Stimulated activated CD4-positive, alpha-beta T cell treated with anti-CD3 and anti-CD28 coated beads, Interleukin-15, amount 100 ng/mL, for 48 hours (primary cell): ENCODE results near the gene RAVER2.
"Not testable (repeated sequence)": the region's sequence is repeated elsewhere in the genome, so short reads cannot be mapped to it uniquely, and the experiment has no call there.

Experiments
- DNase-seq, 2 donors: peaks; one replicate each; pipeline ENCODE4 v3.0.0-alpha.2; 2020; ENCODE audit warnings: low read depth in 2 of 2

The RAVER2 gene

GRCh38 chr1:64744492-64745180 is at the start of gene RAVER2:
TSS of gene RAVER2 (plus strand) at chr1:64745075. CDS start at chr1:64745173, 98 bp downstream.
- DNase-seq: peak; percentile 24 to 37

GRCh38 chr1:64696879-64697278 is 48.0 kb upstream of the RAVER2 start:
- no peak for DNase-seq

- DNase-seq: no peak
Measured at GRCh38 chr1:64699327-64699726, 45.5 kb upstream of the RAVER2 start.

GRCh38 chr1:64701071-64701470 is 43.8 kb upstream of the RAVER2 start:
- DNase-seq: no peak

- DNase-seq: no peak
Measured at GRCh38 chr1:64701886-64702285, 43.0 kb upstream of the RAVER2 start.

GRCh38 chr1:64702670-64703069 is 42.2 kb upstream of the RAVER2 start:
- not testable (repeated sequence) for DNase-seq

- DNase-seq: no peak
Measured at GRCh38 chr1:64703600-64703999, 41.3 kb upstream of the RAVER2 start.

- DNase-seq: no peak
Measured at GRCh38 chr1:64705591-64705990, 39.3 kb upstream of the RAVER2 start.

GRCh38 chr1:64711266-64711665 is 33.6 kb upstream of the RAVER2 start:
- no peak for DNase-seq

GRCh38 chr1:64712049-64712448 is 32.8 kb upstream of the RAVER2 start:
- DNase-seq: no peak

- no peak for DNase-seq
Measured at GRCh38 chr1:64715186-64715585, 29.7 kb upstream of the RAVER2 start.

GRCh38 chr1:64721135-64721534 is 23.7 kb upstream of the RAVER2 start:
- no peak for DNase-seq

- no peak for DNase-seq
Measured at GRCh38 chr1:64721576-64722145, 23.2 kb upstream of the RAVER2 start.

- DNase-seq: no peak
Measured at GRCh38 chr1:64727861-64728260, 17.0 kb upstream of the RAVER2 start.

- DNase-seq: no peak
Measured at GRCh38 chr1:64733581-64734286, 11.1 kb upstream of the RAVER2 start.

GRCh38 chr1:64734287-64734652 is 10.6 kb upstream of the RAVER2 start:
- no peak for DNase-seq

- not testable (repeated sequence) for DNase-seq
Measured at GRCh38 chr1:64740687-64741086, 4.2 kb upstream of the RAVER2 start.

GRCh38 chr1:64743954-64744491 is 852 bp upstream of the RAVER2 start:
- no peak for DNase-seq

GRCh38 chr1:64745181-64745985 is 508 bp downstream of the RAVER2 start:
- DNase-seq: no peak

GRCh38 chr1:64745986-64746940 is 1.4 kb downstream of the RAVER2 start:
- DNase-seq: no peak

GRCh38 chr1:64748222-64748621 is 3.3 kb downstream of the RAVER2 start:
- no peak for DNase-seq
